GM12872 (cell line): ENCODE data around the gene FBN1.

Source experiments
- TF ChIP-seq, protein P1 (sequence below): IDR thresholded peaks from 3 replicates; pipeline ENCODE4 v1.5.1; 2011; ENCODE audit warnings: low read depth, mild to moderate bottlenecking, low read length, moderate library complexity; ENCODE audit not compliant: insufficient read depth

FBN1 gene

GRCh38 chr15:48409623-48410022, 235.9 kb downstream of the FBN1 start:
- TF ChIP-seq, protein P1, sequence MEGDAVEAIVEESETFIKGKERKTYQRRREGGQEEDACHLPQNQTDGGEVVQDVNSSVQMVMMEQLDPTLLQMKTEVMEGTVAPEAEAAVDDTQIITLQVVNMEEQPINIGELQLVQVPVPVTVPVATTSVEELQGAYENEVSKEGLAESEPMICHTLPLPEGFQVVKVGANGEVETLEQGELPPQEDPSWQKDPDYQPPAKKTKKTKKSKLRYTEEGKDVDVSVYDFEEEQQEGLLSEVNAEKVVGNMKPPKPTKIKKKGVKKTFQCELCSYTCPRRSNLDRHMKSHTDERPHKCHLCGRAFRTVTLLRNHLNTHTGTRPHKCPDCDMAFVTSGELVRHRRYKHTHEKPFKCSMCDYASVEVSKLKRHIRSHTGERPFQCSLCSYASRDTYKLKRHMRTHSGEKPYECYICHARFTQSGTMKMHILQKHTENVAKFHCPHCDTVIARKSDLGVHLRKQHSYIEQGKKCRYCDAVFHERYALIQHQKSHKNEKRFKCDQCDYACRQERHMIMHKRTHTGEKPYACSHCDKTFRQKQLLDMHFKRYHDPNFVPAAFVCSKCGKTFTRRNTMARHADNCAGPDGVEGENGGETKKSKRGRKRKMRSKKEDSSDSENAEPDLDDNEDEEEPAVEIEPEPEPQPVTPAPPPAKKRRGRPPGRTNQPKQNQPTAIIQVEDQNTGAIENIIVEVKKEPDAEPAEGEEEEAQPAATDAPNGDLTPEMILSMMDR, result no peak

DNA sequence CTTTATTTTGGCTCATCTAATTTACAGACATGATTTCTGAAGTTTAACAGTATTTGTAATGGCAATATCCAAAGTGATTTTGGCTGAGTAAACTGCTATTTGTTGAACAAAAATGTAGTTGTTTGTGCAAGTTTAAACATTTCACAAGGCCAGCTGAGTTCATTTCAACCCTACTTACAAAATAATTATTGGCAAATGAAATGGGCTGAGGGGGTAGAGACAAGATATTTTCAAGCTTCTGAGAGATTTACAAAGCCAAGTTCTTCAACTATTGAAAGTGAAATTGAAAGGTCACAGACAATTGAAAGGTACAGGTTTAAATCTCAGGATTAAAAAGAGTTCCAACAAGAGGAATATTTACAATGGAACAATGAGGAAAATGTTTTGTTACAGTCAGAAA, 237.2 kb downstream of the FBN1 start:
- TF ChIP-seq, protein P1, result no peak

- TF ChIP-seq, protein P1, result no peak
Measured at GRCh38 chr15:48407646-48408045, 237.9 kb downstream of the FBN1 start.

DNA sequence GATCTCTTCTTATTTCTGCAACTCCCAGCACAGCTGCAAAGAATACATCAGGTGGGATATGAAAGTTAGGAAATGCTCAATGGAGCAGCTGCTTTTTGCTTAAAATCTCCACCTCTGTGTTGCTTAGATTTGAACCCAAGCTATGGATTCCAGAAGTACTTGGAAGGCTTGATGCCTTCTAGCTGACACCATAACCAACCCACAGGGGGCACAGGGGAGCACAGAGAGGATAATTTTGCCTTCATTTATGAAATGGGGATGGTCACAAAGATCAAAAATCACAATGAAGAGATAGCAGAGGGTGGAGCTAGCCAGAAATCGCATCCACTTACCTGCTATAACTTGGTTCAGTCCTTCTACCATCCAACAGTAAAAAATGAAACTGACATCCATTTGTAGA, 238.6 kb downstream of the FBN1 start:
- TF ChIP-seq, protein P1, result peak; percentile 38; the same call in 2 of the 3 replicates

DNA sequence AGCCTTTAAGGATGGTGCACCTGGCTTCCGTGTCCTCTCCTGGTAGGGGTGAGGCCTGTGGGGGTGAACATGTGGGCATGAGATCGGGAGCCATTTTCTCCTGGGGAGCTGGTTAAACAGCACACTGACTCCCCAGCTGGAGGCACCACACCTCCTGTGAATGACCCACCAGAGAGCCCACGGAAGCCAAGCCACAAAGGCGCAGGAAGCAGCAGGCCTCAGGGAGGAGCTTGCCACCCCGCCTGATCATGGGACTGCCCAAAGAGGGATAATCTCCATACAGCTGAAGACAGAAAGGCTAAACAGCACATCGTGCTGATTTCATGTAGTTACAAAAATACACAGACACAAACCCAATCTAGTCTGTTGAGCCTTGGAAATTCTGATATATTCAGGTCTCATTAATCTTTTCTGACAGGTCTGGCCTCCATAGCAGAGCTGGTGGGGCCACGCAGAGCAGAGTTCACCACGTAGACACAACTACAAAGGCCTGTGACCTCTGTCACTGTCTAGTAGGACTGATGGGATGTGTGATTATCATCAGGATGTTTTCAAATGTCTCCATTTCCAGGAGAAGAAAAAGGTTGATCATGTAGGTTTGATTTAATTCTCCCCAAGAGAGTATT, 239.1 kb downstream of the FBN1 start:
- TF ChIP-seq, protein P1, result no peak

- TF ChIP-seq, protein P1, result no peak
Measured at GRCh38 chr15:48402427-48403177, 242.9 kb downstream of the FBN1 start.

DNA sequence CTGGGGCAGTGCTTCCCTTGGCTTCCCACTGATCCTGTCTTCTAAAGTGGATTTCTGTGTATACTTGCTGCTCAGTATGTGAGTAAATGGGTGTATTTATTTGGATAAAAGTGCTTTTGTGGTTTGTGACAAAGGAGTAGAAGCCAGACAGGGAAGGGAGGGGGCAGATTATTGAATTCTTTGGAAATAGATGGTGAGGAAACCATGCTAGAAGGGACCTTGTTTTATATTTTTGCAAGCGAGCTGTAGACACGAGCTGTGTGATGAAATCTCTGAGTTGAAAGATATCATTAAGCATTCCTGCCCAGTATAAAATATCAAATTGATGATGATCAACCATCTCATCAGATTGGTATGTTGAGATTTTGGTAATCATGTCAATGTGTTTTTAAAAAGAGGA, 245.4 kb downstream of the FBN1 start:
- TF ChIP-seq, protein P1, result no peak
